Stimulated activated CD8-positive, alpha-beta memory T cell treated with anti-CD3 and anti-CD28 coated beads, Interleukin-4, amount 100 ng/mL, for 4 hours (primary cell): ENCODE measurements around the gene PDLIM1.
"Not testable (repeated sequence)": the region's sequence is repeated elsewhere in the genome, so short reads cannot be mapped to it uniquely, and the experiment has no call there.

Experiments
- DNase-seq, 2 donors: peaks; one replicate each; pipeline ENCODE4 v3.0.0-alpha.2; 2020; ENCODE audit warnings: low read depth in 2 of 2, low spot score in 1 of 2

Gene PDLIM1

GRCh38 chr10:95214369-95214768, 76.4 kb downstream of the PDLIM1 start:
- no peak for DNase-seq

GRCh38 chr10:95211606-95212279, 79.1 kb downstream of the PDLIM1 start:
- DNase-seq: no peak

GRCh38 chr10:95209509-95210127, 81.2 kb downstream of the PDLIM1 start:
- DNase-seq: no peak

- no peak for DNase-seq
These were observed 82.0 kb downstream of the PDLIM1 start for GRCh38 chr10:95208702-95209391.

- DNase-seq: not testable (repeated sequence)
These were observed 87.9 kb downstream of the PDLIM1 start for GRCh38 chr10:95202865-95203264.

GRCh38 chr10:95201736-95202135, 89.1 kb downstream of the PDLIM1 start:
- no peak for DNase-seq

GRCh38 chr10:95196046-95196445, 94.8 kb downstream of the PDLIM1 start:
- no peak for DNase-seq

GRCh38 chr10:95193944-95194343, 96.9 kb downstream of the PDLIM1 start, which contains the start of gene ACSM6:
Gene ACSM6 (plus strand): TSS chr10:95194238. CDS start chr10:95194486, 248 bp downstream.
- DNase-seq: no peak

- DNase-seq: no peak
These were observed 102.2 kb downstream of the PDLIM1 start for GRCh38 chr10:95188593-95188992.

GRCh38 chr10:95187617-95188016, 103.2 kb downstream of the PDLIM1 start:
- no peak for DNase-seq
